Peyer's patch (tissue), 4 donors: ENCODE results near the gene PRIM1. TPM values are rescaled to one million over a fixed set of nuclear protein-coding genes. Genes with fewer than 3 reads are reported as not detected.
"Not testable (repeated sequence)": the region's sequence is repeated elsewhere in the genome, so short reads cannot be mapped to it uniquely, and the experiment has no call there.

Experiments
- DNase-seq, 3 donors: peaks; one replicate each; pipeline ENCODE4 v3.0.0-alpha.2; 2017 to 2019
- H3K27ac ChIP-seq, 4 donors: fragments of 200-600 bp; sonication (generic); one replicate each; pipeline ENCODE4 v1.5.1; 2016 to 2019
- H3K27me3 ChIP-seq, 2 donors: fragments of 200-600 bp; sonication (generic); one replicate each; pipeline ENCODE4 v1.5.1; 2019
- H3K36me3 ChIP-seq, 3 donors: fragments of 200-600 bp; sonication (generic); one replicate each; pipeline ENCODE4 v1.5.1; 2016 to 2019
- H3K4me1 ChIP-seq, 4 donors: fragments of 200-600 bp; sonication (generic); one replicate each; pipeline ENCODE4 v1.5.1; 2016 to 2019
- H3K4me3 ChIP-seq, 4 donors: fragments of 200-600 bp; sonication (generic); 1 replicate in 3 of 4; 2 replicates in 1 of 4; pipeline ENCODE4 v1.5.1; 2016 to 2019; ENCODE audit warnings: mild to moderate bottlenecking in 1 of 4
- H3K9me3 ChIP-seq, 4 donors: fragments of 200-600 bp; sonication (generic); one replicate each; pipeline ENCODE4 v1.5.1; 2016 to 2019; ENCODE audit warnings: mild to moderate bottlenecking in 1 of 4
- CTCF ChIP-seq, 6 experiments: fragments of 450-650 bp in 4 of 6; fragments of 200-600 bp in 2 of 6; sonication (generic) in 1 of 6; IDR thresholded peaks; one replicate each; pipeline ENCODE4 v1.5.1; 2017 to 2019; ENCODE audit warnings: antibody characterized with exemption in 6 of 6, mild to moderate bottlenecking in 3 of 6, moderate library complexity in 1 of 6
- POLR2A ChIP-seq, 2 donors: fragments of 450-650 bp; IDR thresholded peaks; one replicate each; pipeline ENCODE4 v1.5.1; 2017; ENCODE audit warnings: antibody characterized with exemption in 2 of 2, mild to moderate bottlenecking in 2 of 2, moderate library complexity in 2 of 2
- total RNA-seq, 4 donors: library from RNA; depleted of rRNA; stranded (reverse); fragments of >200 nt; gene quantifications; one replicate each; pipeline ENCODE4 v1.1.0, GENCODE V29; 2016

The PRIM1 gene
- total RNA-seq = 10 to 100 TPM in 1 of 4 donors, 1 to 10 TPM in 3; 3.4 to 38.0 (median 5.7) TPM

DNA sequence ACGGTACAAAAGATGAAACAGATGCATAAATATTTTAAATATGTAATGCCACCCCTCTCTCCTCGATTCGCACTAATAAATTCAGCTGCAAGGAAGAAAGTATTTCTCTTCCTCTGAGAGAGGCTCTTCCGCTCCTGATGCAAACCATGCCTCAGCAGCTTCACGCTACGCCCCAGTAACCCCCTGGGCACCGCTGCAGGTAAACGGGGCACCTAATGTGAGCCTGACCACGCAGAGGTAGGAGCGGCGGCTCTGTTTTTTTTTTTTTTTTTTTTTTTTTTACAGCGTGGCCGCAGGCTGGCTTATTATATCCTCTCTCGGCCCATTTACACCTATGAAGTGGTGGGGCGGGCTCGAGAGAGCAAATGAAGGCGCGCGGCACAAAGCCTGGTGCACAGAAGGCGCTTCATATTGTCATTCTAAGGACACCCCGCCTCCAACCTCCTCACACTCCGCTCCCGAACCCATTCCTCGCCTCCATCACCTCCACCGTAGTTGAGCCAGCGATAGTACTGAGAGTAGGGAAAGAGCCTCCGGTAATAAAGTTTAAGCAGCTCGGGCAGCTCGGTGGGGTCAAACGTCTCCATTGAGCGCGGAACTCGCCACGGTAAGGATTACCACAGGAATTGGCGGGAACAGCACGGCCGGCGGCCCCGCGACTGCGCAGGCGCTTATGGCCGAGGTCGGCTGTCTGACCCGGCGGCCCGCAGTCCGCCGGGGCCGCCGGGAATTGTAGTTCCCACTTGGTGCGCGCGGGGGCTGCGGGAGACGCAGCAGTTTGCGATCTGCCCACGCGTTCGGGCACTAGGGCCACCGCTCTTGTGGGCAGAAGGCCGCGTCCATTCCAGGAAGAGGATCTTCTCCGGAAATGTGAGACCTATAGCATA, at the start of gene PRIM1:
Gene PRIM1 (minus strand): TSS at position 612 of the 887 bp plus-strand sequence. CDS start 25 bp downstream, at position 587.
- Histone ChIP-seq H3K27me3 (no peaks in the 10 kb centered on the region), H3K36me3 (no peaks in the 10 kb centered on the region), H3K27ac (peak within 1 kb of the TSS; percentile 76 to 87 (median 78)), H3K9me3 (no peaks in the 10 kb centered on the region), H3K4me1 (peaks cover 0 to 7% (median 3%) of the 10 kb centered on the region in 4 donors), H3K4me3 (peak within 1 kb of the TSS; percentile 64 to 93 (median 78))
- DNase-seq = peak; percentile 82 to 93 (median 87)
- peak in 5 of 6 experiments; percentile 36 to 48 (median 45) for TF ChIP-seq CTCF (IDR thresholded peaks at IDR 0.05)
- TF ChIP-seq POLR2A (IDR thresholded peaks at IDR 0.05) = peak in 1 of 2 donors; percentile 31

GRCh38 chr12:56800221-56800620, 48.1 kb upstream of the PRIM1 start:
- Histone ChIP-seq H3K27me3 (no peaks in the 10 kb centered on the region), H3K36me3 (no peaks in the 10 kb centered on the region), H3K4me3 (no peak overlapping the region), H3K4me1 (no peaks in the 10 kb centered on the region), H3K27ac (no peak overlapping the region), H3K9me3 (no peaks in the 10 kb centered on the region)
- TF ChIP-seq CTCF (IDR thresholded peaks at IDR 0.05) = no peak
- no peak for TF ChIP-seq POLR2A (IDR thresholded peaks at IDR 0.05)
- DNase-seq = no peak

DNA sequence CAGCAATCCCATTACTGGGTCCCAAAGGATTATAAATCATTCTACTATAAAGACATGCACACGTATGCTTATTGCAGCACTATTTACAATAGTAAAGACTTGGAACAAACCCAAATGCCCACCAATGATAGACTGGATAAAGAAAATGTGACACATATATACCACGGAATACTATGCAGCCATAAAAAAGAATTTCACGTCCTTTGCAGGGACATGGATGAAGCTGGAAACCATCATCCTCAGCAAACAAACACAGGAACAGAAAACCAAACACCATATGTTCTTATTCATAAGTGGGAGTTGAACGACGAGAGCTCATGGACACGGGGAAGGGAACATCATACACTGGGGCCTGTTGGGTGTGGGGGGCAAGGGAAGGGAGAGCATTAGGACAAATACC, 47.2 kb upstream of the PRIM1 start:
- H3K9me3 ChIP-seq, H3K4me3 ChIP-seq, DNase-seq, H3K27me3 ChIP-seq, H3K4me1 ChIP-seq, H3K36me3 ChIP-seq, H3K27ac ChIP-seq: not testable (repeated sequence)

DNA sequence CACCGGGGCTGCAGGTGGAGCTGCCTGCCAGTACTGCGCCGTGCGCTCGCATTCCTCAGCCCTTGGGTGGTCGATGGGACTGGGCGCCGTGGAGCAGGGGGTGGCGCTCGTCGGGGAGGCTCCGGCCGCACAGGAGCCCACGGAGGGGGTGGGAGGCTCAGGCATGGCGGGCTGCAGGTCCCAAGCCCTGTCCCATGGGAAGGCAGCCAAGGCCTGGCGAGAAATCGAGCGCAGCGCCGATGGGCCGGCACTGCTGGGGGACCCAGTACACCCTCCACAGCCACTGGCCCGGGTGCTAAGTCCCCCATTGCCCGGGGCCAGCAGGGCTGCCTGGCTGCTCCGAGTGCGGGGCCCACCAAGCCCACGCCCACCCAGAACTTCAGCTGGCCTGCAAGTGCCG, 43.7 kb upstream of the PRIM1 start:
- H3K4me1 ChIP-seq, H3K27me3 ChIP-seq, DNase-seq, H3K36me3 ChIP-seq, H3K4me3 ChIP-seq, H3K27ac ChIP-seq, H3K9me3 ChIP-seq: not testable (repeated sequence)

DNA sequence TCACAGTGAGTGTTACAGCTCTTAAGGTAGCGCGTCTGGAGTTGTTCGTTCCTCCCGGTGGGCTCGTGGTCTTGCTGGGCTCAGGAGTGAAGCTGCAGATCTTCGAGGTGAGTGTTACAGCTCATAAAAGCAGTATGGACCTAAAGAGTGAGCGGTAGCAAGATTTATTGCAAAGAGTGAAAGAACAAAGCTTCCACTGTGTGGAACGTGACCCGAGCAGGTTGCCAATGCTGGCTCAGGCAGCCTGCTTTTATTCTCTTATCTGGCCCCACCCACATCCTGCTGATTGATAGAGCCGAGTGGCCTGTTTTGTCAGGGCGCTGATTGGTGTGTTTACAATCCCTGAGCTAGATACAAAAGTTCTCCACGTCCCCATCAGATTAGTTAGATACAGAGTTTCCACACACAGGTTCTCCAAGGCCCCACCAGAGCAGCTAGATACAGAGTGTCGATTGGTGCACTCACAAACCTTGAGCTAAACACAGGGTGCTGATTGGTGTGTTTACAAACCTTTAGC, 43.0 kb upstream of the PRIM1 start:
- not testable (repeated sequence) for H3K9me3 ChIP-seq, H3K27me3 ChIP-seq, H3K27ac ChIP-seq, DNase-seq, H3K36me3 ChIP-seq, H3K4me3 ChIP-seq, H3K4me1 ChIP-seq

- not testable (repeated sequence) for H3K9me3 ChIP-seq, H3K4me1 ChIP-seq, H3K27ac ChIP-seq, DNase-seq, H3K36me3 ChIP-seq, H3K4me3 ChIP-seq, H3K27me3 ChIP-seq
Observed at GRCh38 chr12:56793124-56793523, 41.0 kb upstream of the PRIM1 start.

GRCh38 chr12:56792678-56793077, 40.6 kb upstream of the PRIM1 start:
- Histone ChIP-seq H3K4me1 (no peaks in the 10 kb centered on the region), H3K9me3 (no peaks in the 10 kb centered on the region), H3K4me3 (no peak overlapping the region), H3K27me3 (no peaks in the 10 kb centered on the region), H3K27ac (no peak overlapping the region), H3K36me3 (no peaks in the 10 kb centered on the region)
- DNase-seq = no peak
- TF ChIP-seq POLR2A (IDR thresholded peaks at IDR 0.05) (no peak), CTCF (IDR thresholded peaks at IDR 0.05) (no peak)

DNA sequence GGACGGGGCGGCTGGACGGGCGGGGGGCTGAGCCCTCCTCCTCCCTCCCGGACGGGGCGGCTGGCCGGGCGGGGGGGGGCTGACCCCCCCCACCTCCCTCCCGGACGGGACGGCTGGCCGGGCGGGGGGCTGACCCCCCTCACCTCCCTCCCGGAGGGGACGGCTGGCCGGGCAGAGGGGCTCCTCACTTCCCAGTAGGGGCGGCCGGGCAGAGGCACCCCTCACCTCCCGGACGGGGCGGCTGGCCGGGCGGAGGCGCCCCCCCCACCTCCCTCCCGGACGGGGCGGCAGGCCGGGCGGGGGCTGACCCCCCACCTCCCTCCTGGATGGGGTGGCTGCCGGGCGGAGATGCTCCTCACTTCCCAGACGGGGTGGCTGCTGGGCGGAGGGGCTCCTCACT, 37.3 kb upstream of the PRIM1 start:
- H3K4me1 ChIP-seq, DNase-seq: not testable (repeated sequence)

More for the DNA sequence above, 37.3 kb upstream of the PRIM1 start:
- not testable (repeated sequence) for H3K27ac ChIP-seq, H3K9me3 ChIP-seq, H3K36me3 ChIP-seq, H3K4me3 ChIP-seq, H3K27me3 ChIP-seq
